ENCODE data around the gene STARD10. TPM values are rescaled to one million over a fixed set of nuclear protein-coding genes. Genes with fewer than 3 reads are reported as not detected.
A peak's percentile ranks its signal among the peaks of the same experiment; 100 is the strongest.

The STARD10 gene
- total and polyA plus RNA-seq, 2 donors from 2014 or later, result 40.7 to 127 TPM

GRCh38 chr11:72821221-72821919 is 27.5 kb upstream of the STARD10 start:
- Histone ChIP-seq H3K36me3 (ENCODE audit: control insufficient read depth in 2 of 3, insufficient read depth in 3 of 3, low read length in 3 of 3) (peaks cover 2 to 7% (median 6%) of the 10 kb centered on the region in 3 donors), H3K27ac (ENCODE audit: low read depth in 2 of 2, low read length in 2 of 2) (peak overlapping the region in 1 of 2 donors; percentile 53), H3K27me3 (ENCODE audit: control insufficient read depth, insufficient read depth, low read length) (no peaks in the 10 kb centered on the region), H3K9me3 (ENCODE audit: control insufficient read depth in 2 of 3, insufficient read depth in 1 of 3, low read length in 3 of 3) (no peaks in the 10 kb centered on the region), H3K4me1 (ENCODE audit: control insufficient read depth in 2 of 3, insufficient read depth in 2 of 3, low read depth in 1 of 3, low read length in 3 of 3) (peaks cover 0 to 13% (median 0%) of the 10 kb centered on the region in 3 donors), H3K4me3 (ENCODE audit: low read length in 3 of 3) (peak overlapping the region; percentile 53 to 62 (median 54)), H3K9ac (ENCODE audit: low read length in 3 of 3) (peak overlapping the region; percentile 30 to 57 (median 54))
- DNase-seq (peak in 1 of 5 donors; percentile 35), FAIRE-seq (no peak)
- no peak for TF ChIP-seq CTCF (IDR thresholded peaks at IDR 0.05; ENCODE audit: borderline replicate concordance, extremely low read depth, insufficient read depth)
- intact Hi-C loops (cut with DNase I), result no loop called here

GRCh38 chr11:72820439-72821139 is 26.7 kb upstream of the STARD10 start:
- Histone ChIP-seq H3K27me3 (ENCODE audit: control insufficient read depth, insufficient read depth, low read length) (no peaks in the 10 kb centered on the region), H3K27ac (ENCODE audit: low read depth in 2 of 2, low read length in 2 of 2) (no peak overlapping the region), H3K4me3 (ENCODE audit: low read length in 3 of 3) (no peak overlapping the region), H3K9me3 (ENCODE audit: control insufficient read depth in 2 of 3, insufficient read depth in 1 of 3, low read length in 3 of 3) (no peaks in the 10 kb centered on the region), H3K36me3 (ENCODE audit: control insufficient read depth in 2 of 3, insufficient read depth in 3 of 3, low read length in 3 of 3) (peaks cover 2 to 7% (median 6%) of the 10 kb centered on the region in 3 donors), H3K4me1 (ENCODE audit: control insufficient read depth in 2 of 3, insufficient read depth in 2 of 3, low read depth in 1 of 3, low read length in 3 of 3) (peaks cover 0 to 15% (median 0%) of the 10 kb centered on the region in 3 donors), H3K9ac (ENCODE audit: low read length in 3 of 3) (peak overlapping the region in 1 of 3 donors; percentile 4)
- intact Hi-C loops (cut with DNase I), result no loop called here
- DNase-seq (no peak), FAIRE-seq (no peak)
- TF ChIP-seq CTCF (IDR thresholded peaks at IDR 0.05; ENCODE audit: borderline replicate concordance, extremely low read depth, insufficient read depth), result no peak

- no peaks in the 10 kb centered on the region for H3K9me3 ChIP-seq (ENCODE audit: control insufficient read depth in 2 of 3, insufficient read depth in 1 of 3, low read length in 3 of 3)
- peaks cover 0 to 15% (median 0%) of the 10 kb centered on the region in 3 donors for H3K4me1 ChIP-seq (ENCODE audit: control insufficient read depth in 2 of 3, insufficient read depth in 2 of 3, low read depth in 1 of 3, low read length in 3 of 3)
- no peak for DNase-seq
- FAIRE-seq, result no peak
- intact Hi-C loops (cut with DNase I), result no loop called here
- H3K9ac ChIP-seq (ENCODE audit: low read length in 3 of 3), result no peak overlapping the region
- H3K27ac ChIP-seq (ENCODE audit: low read depth in 2 of 2, low read length in 2 of 2), result no peak overlapping the region
- no peak for TF ChIP-seq CTCF (IDR thresholded peaks at IDR 0.05; ENCODE audit: borderline replicate concordance, extremely low read depth, insufficient read depth)
- H3K4me3 ChIP-seq (ENCODE audit: low read length in 3 of 3), result no peak overlapping the region
- peaks cover 2 to 7% (median 6%) of the 10 kb centered on the region in 3 donors for H3K36me3 ChIP-seq (ENCODE audit: control insufficient read depth in 2 of 3, insufficient read depth in 3 of 3, low read length in 3 of 3)
- H3K27me3 ChIP-seq (ENCODE audit: control insufficient read depth, insufficient read depth, low read length), result no peaks in the 10 kb centered on the region
These were observed 25.1 kb upstream of the STARD10 start for GRCh38 chr11:72818971-72819370.

Data from kidney (tissue), 14 donors.